ENCODE measurements around the gene ABCB8.

Gene ABCB8

GRCh38 chr7:151018421-151019129, 9.7 kb upstream of the ABCB8 start:
- TF ChIP-seq FOXK2 (IDR thresholded peaks at IDR 0.05) (no peak), HDGF (IDR thresholded peaks at IDR 0.05; ENCODE audit: borderline replicate concordance) (no peak), L3MBTL2 (conservative IDR thresholded peaks at IDR 0.05) (peak; percentile 89), SP1 (IDR thresholded peaks at IDR 0.05) (no peak)
- ChIA-PET POLR2A (interaction anchor here (0.7 to 2.9 kb wide), 4 partner anchors 8 to 90 kb away, joined by 3 to 30 read pairs (median 4); partner anchors contain the start of genes ABCB8 and TMUB1), CTCF (interaction anchor here (0.6 to 3.9 kb wide), 22 partner anchors 9 to 641 kb away, joined by 3 to 40 read pairs (median 4); partner anchors contain the start of gene ABCB8)
- no peak for DNase-seq (ENCODE audit: extremely low spot score)

GRCh38 chr7:151019130-151019447, 9.2 kb upstream of the ABCB8 start:
- POLR2A ChIA-PET: interaction anchor here (0.9 to 2.9 kb wide), 4 partner anchors 9 to 99 kb away, joined by 3 to 30 read pairs (median 4); partner anchors contain the start of gene ABCB8
- CTCF ChIA-PET: interaction anchor here (0.5 to 3.9 kb wide), 12 partner anchors 8 to 297 kb away, joined by 3 to 40 read pairs (median 5); partner anchors contain the start of gene ABCB8
- DNase-seq (ENCODE audit: extremely low spot score): no peak
- TF ChIP-seq CTBP1 (IDR thresholded peaks at IDR 0.05; ENCODE audit: borderline replicate concordance) (no peak), TARDBP (IDR thresholded peaks at IDR 0.05) (no peak), PKNOX1 (IDR thresholded peaks at IDR 0.05) (no peak), L3MBTL2 (conservative IDR thresholded peaks at IDR 0.05) (no peak), FOXK2 (IDR thresholded peaks at IDR 0.05) (no peak), ARNT (IDR thresholded peaks at IDR 0.05) (no peak), ZNF384 (IDR thresholded peaks at IDR 0.05) (no peak), LEF1 (IDR thresholded peaks at IDR 0.05; ENCODE audit: borderline replicate concordance) (no peak), FOXM1 (IDR thresholded peaks at IDR 0.05; ENCODE audit: borderline replicate concordance) (no peak), SUZ12 (IDR thresholded peaks at IDR 0.05) (no peak), FOXA1 (IDR thresholded peaks at IDR 0.05) (no peak), HDGF (IDR thresholded peaks at IDR 0.05; ENCODE audit: borderline replicate concordance) (no peak), NFRKB (IDR thresholded peaks at IDR 0.05) (no peak)

- POLR2A ChIA-PET: interaction anchor here (0.9 to 2.9 kb wide), 3 partner anchors 8 to 69 kb away, joined by 3 to 30 read pairs (median 4); partner anchors contain the start of gene ABCB8
- CTCF ChIA-PET: interaction anchor here (0.6 to 1.5 kb wide), 5 partner anchors 9 to 40 kb away, joined by 3 to 4 read pairs (median 3); no protein-coding TSS in a partner anchor
- no peak for DNase-seq (ENCODE audit: extremely low spot score)
- TF ChIP-seq L3MBTL2 (conservative IDR thresholded peaks at IDR 0.05) (no peak), CTBP1 (IDR thresholded peaks at IDR 0.05; ENCODE audit: borderline replicate concordance) (no peak), TARDBP (IDR thresholded peaks at IDR 0.05) (no peak), SP1 (IDR thresholded peaks at IDR 0.05) (no peak), PKNOX1 (IDR thresholded peaks at IDR 0.05) (no peak), FOXK2 (IDR thresholded peaks at IDR 0.05) (no peak), FOXA1 (IDR thresholded peaks at IDR 0.05) (no peak), ELF4 (IDR thresholded peaks at IDR 0.05) (no peak), ARNT (IDR thresholded peaks at IDR 0.05) (no peak), NFRKB (IDR thresholded peaks at IDR 0.05) (no peak), FOXM1 (IDR thresholded peaks at IDR 0.05; ENCODE audit: borderline replicate concordance) (no peak), LEF1 (IDR thresholded peaks at IDR 0.05; ENCODE audit: borderline replicate concordance) (no peak), ZNF384 (IDR thresholded peaks at IDR 0.05) (no peak), SUZ12 (IDR thresholded peaks at IDR 0.05) (no peak), BHLHE40 (IDR thresholded peaks at IDR 0.05; ENCODE audit: borderline replicate concordance) (no peak)
Observed at GRCh38 chr7:151020231-151020630, 8.0 kb upstream of the ABCB8 start.

- ChIA-PET CTCF (interaction anchor here (0.8 to 1.6 kb wide), 2 partner anchors 11 to 37 kb away, joined by 3 to 5 read pairs; no protein-coding TSS in a partner anchor), POLR2A (interaction anchor here (0.7 kb wide), 1 partner anchor 57 kb away, joined by 3 read pairs; the partner anchor contains the start of gene FASTK)
- no peak for TF ChIP-seq FOXK2 (IDR thresholded peaks at IDR 0.05)
- no peak for TF ChIP-seq LEF1 (IDR thresholded peaks at IDR 0.05; ENCODE audit: borderline replicate concordance)
- TF ChIP-seq SUZ12 (IDR thresholded peaks at IDR 0.05): no peak
- TF ChIP-seq FOXA1 (IDR thresholded peaks at IDR 0.05): no peak
- TF ChIP-seq FOXM1 (IDR thresholded peaks at IDR 0.05; ENCODE audit: borderline replicate concordance): no peak
- no peak for TF ChIP-seq PKNOX1 (IDR thresholded peaks at IDR 0.05)
- no peak for TF ChIP-seq TARDBP (IDR thresholded peaks at IDR 0.05)
- TF ChIP-seq L3MBTL2 (conservative IDR thresholded peaks at IDR 0.05): no peak
- no peak for DNase-seq (ENCODE audit: extremely low spot score)
Observed at GRCh38 chr7:151023232-151023631, 5.0 kb upstream of the ABCB8 start.

- CTCF ChIA-PET: no interaction called here
- DNase-seq (ENCODE audit: extremely low spot score): no peak
- TF ChIP-seq FOXK2 (IDR thresholded peaks at IDR 0.05) (no peak), LEF1 (IDR thresholded peaks at IDR 0.05; ENCODE audit: borderline replicate concordance) (no peak), NFRKB (IDR thresholded peaks at IDR 0.05) (no peak), L3MBTL2 (conservative IDR thresholded peaks at IDR 0.05) (no peak), PKNOX1 (IDR thresholded peaks at IDR 0.05) (no peak), ZNF384 (IDR thresholded peaks at IDR 0.05) (no peak), TARDBP (IDR thresholded peaks at IDR 0.05) (no peak), FOXA1 (IDR thresholded peaks at IDR 0.05) (no peak), FOXM1 (IDR thresholded peaks at IDR 0.05; ENCODE audit: borderline replicate concordance) (no peak), SUZ12 (IDR thresholded peaks at IDR 0.05) (no peak), ELF4 (IDR thresholded peaks at IDR 0.05) (no peak), SP1 (IDR thresholded peaks at IDR 0.05) (no peak)
- POLR2A ChIA-PET: no interaction called here
Observed at GRCh38 chr7:151024435-151025056, 3.7 kb upstream of the ABCB8 start, which contains the start of gene ATG9B. ATG9B (minus strand) TSS chr7:151024494; CDS start chr7:151024423, 71 bp downstream.
